ENCODE measurements around the gene EPAS1. TPM values are rescaled to one million over a fixed set of nuclear protein-coding genes. Genes with fewer than 3 reads are reported as not detected.

EPAS1 gene
- total and polyA plus RNA-seq, 9 of the 15 experiments (the other 6 are each of a cell fraction or from before 2014, with no cell fraction given), result 0.25 to 11.2 (median 4.1) TPM

- TF ChIP-seq CTCF (IDR thresholded peaks at IDR 0.05 in 2 of 3, conservative IDR thresholded peaks at IDR 0.05 in 1 of 3; ENCODE audit: insufficient read depth in 2 of 3, low read depth in 1 of 3, low read length in 3 of 3), result no peak
- no peak for TF ChIP-seq CHD2 (IDR thresholded peaks at IDR 0.05; ENCODE audit: low read depth, low read length)
- no peak for TF ChIP-seq POLR2AphosphoS5 (IDR thresholded peaks at IDR 0.05; ENCODE audit: control insufficient read depth, insufficient read depth, low read depth, low read length)
- no peak for TF ChIP-seq TRIM25 (IDR thresholded peaks at IDR 0.05; ENCODE audit: borderline replicate concordance)
- no peak for TF ChIP-seq ZNF239 (CRISPR knock-in tag; IDR thresholded peaks at IDR 0.05)
- TF ChIP-seq SRSF3 (IDR thresholded peaks at IDR 0.05; ENCODE audit: insufficient read depth, low read length), result no peak
Observed at GRCh38 chr2:46393347-46393820, 96.2 kb downstream of the EPAS1 start (continued).

GRCh38 chr2:46393865-46394264, 96.7 kb downstream of the EPAS1 start:
- Histone ChIP-seq H2AFZ (ENCODE audit: low read depth, low read length) (no peak overlapping the region), H3K4me1 (replicated peaks in 1 of 2; ENCODE audit: control insufficient read depth in 2 of 2, insufficient read depth in 2 of 2, low read length in 2 of 2) (no peaks in the 10 kb centered on the region), H3K79me2 (ENCODE audit: control insufficient read depth, insufficient read depth, low read length) (peaks cover 12% of the 10 kb centered on the region; the same call in 2 of the 3 replicates), H3K27me3 (ENCODE audit: control insufficient read depth in 2 of 2, insufficient read depth in 2 of 2, low read length in 2 of 2) (no peaks in the 10 kb centered on the region), H3K9me1 (ENCODE audit: control insufficient read depth, insufficient read depth, low read length) (no peaks in the 10 kb centered on the region), H4K20me1 (replicated peaks; ENCODE audit: control insufficient read depth, insufficient read depth, low read length) (no peaks in the 10 kb centered on the region), H3K36me3 (ENCODE audit: control insufficient read depth, insufficient read depth, low read length) (peaks cover 18% of the 10 kb centered on the region; the same call in 2 of the 3 replicates), H3K4me2 (ENCODE audit: insufficient read depth, low read length) (no peak overlapping the region), H3K4me3 (no peak overlapping the region), H3K9me3 (replicated peaks; ENCODE audit: control insufficient read depth, insufficient read depth, low read depth, low read length) (no peaks in the 10 kb centered on the region), H3K9ac (ENCODE audit: insufficient read depth in 1 of 2, low read depth in 2 of 2, low read length in 2 of 2) (no peak overlapping the region), H3K27ac (ENCODE audit: extremely low read depth, low read depth, low read length) (no peak overlapping the region)
- FAIRE-seq (no peak), ATAC-seq (no peak), DNase-seq (ENCODE audit: extremely low read depth in 1 of 4, low spot score in 3 of 4) (no peak)
- TF ChIP-seq ASH1L (IDR thresholded peaks at IDR 0.05; ENCODE audit: borderline replicate concordance, low read depth, partially characterized antibody) (no peak), NFE2 (IDR thresholded peaks at IDR 0.05; ENCODE audit: low read depth) (no peak), ZNF644 (tag; IDR thresholded peaks at IDR 0.05; ENCODE audit: low read depth) (no peak), KAT8 (IDR thresholded peaks at IDR 0.05; ENCODE audit: low read depth) (no peak), RBBP5 (IDR thresholded peaks at IDR 0.05; ENCODE audit: borderline replicate concordance, insufficient read depth, low read length, poor library complexity, severe bottlenecking) (no peak), KDM4B (IDR thresholded peaks at IDR 0.05; ENCODE audit: borderline replicate concordance in 2 of 2, low read depth in 1 of 2) (no peak), DMBX1 (CRISPR knock-in tag; IDR thresholded peaks at IDR 0.05; ENCODE audit: borderline replicate concordance) (no peak), CREB5 (CRISPR knock-in tag; IDR thresholded peaks at IDR 0.05) (no peak), ARNT (IDR thresholded peaks at IDR 0.05) (no peak)
- intact Hi-C loops (cut with micrococcal nuclease) (no loop called here), in situ Hi-C loops (cut with MboI) (no loop called here)
- BruUV-seq (replicated peaks), result no TSS peak
- ChIA-PET CTCF (ENCODE audit: low intra/inter-chr PET ratio) (no interaction called here), POLR2A (interaction anchor here (1.5 kb wide), 1 partner anchor 13 kb away, joined by 3 read pairs; no protein-coding TSS in a partner anchor)
- 85% methylated on average over 1 of the region's 3 CpGs for WGBS (ENCODE audit: insufficient coverage, low coverage, missing lambda C conversion rate)
